Neural progenitor cell (in vitro differentiated cells): ENCODE measurements around the gene EP400.

Experiments used
- CTCF ChIP-seq: fragments of 200-600 bp; sonication (generic); IDR thresholded peaks from 2 replicates; pipeline ENCODE4 v1.5.1; 2017; ENCODE audit warnings: antibody characterized with exemption, mild to moderate bottlenecking
- EZH2 ChIP-seq: fragments of 200-600 bp; sonication (generic); IDR thresholded peaks from 2 replicates; pipeline ENCODE4 v1.6.1; 2017; ENCODE audit warnings: antibody characterized with exemption, mild to moderate bottlenecking, moderate library complexity

GRCh38 chr12:132000286-132000872 is 50.6 kb downstream of the EP400 start:
- TF ChIP-seq CTCF, result no peak
- TF ChIP-seq EZH2, result no peak
